K562 (cell line): ENCODE results near the gene TSPAN18. TPM values are rescaled to one million over a fixed set of nuclear protein-coding genes. Genes with fewer than 3 reads are reported as not detected.

Source experiments
- ATAC-seq: fragments of 200-7000 bp; cut with Tn5 transposase; 3 replicates; pipeline ENCODE4 v1.9.1; 2020; ENCODE audit warnings: moderate library complexity
- BruUV-seq: library from RNA; stranded (reverse); fragments of 400-500 nt; replicated peaks from 2 replicates; lab custom pipeline; 2021; lab: Mats Ljungman, UMichigan
- CTCF ChIA-PET: fragments of 300-600 bp; formaldehyde crosslinking; extraction: SDS; loops from one replicate; lab custom pipeline; 2021; ENCODE audit warnings: low intra/inter-chr PET ratio; lab: Yijun Ruan, JAX
- POLR2A ChIA-PET: fragments of 300-600, 350-650 bp; sonication (Branson Sonifier 250); formaldehyde crosslinking; extraction: SDS; loops from one replicate; lab custom pipeline; 2021; ENCODE audit warnings: antibody characterized with exemption, inconsistent platforms; lab: Yijun Ruan, JAX
- DNase-seq, 4 experiments: peaks; one replicate each; pipeline versions ENCODE4 v3.0.0 to v3.0.0-alpha.2; 2011 to 2018; ENCODE audit warnings: low spot score in 3 of 4, mixed read lengths in 3 of 4; ENCODE audit errors: extremely low read depth in 1 of 4
- FAIRE-seq: peaks from 2 replicates; lab custom pipeline; 2011; peaks lifted over from hg19 to GRCh38; lab: Jason Lieb, UNC
- H2AFZ ChIP-seq: 2 replicates; pipeline ENCODE4 v1.6.0; 2011; ENCODE audit warnings: low read depth, low read length, control low read depth, inconsistent platforms
- H3K27ac ChIP-seq: fragments of 200-600 bp; 3 replicates; pipeline ENCODE4 v1.8.0; 2011; ENCODE audit warnings: low read depth, mild to moderate bottlenecking, control low read depth, inconsistent platforms, low read length, moderate library complexity, mixed read lengths; ENCODE audit errors: extremely low read depth
- H3K27me3 ChIP-seq, 2 experiments: fragments of 300-600 bp in 1 of 2; 2 replicates in 1 of 2; 3 replicates in 1 of 2; pipeline versions ENCODE4 v1.6.0 to v1.8.0; 2011; ENCODE audit warnings: inconsistent platforms in 2 of 2, low read length in 2 of 2, mild to moderate bottlenecking in 1 of 2, mixed read lengths in 1 of 2, moderate library complexity in 1 of 2; ENCODE audit not compliant: control insufficient read depth in 2 of 2, insufficient read depth in 2 of 2
- H3K36me3 ChIP-seq: fragments of 300-600 bp; 3 replicates; pipeline ENCODE4 v1.8.0; 2011; ENCODE audit warnings: mild to moderate bottlenecking, low read length, inconsistent platforms; ENCODE audit not compliant: control insufficient read depth, insufficient read depth
- H3K4me1 ChIP-seq, 2 experiments: fragments of 200-600 bp in 1 of 2; replicated peaks in 1 of 2; 2 replicates in 1 of 2; 3 replicates in 1 of 2; pipeline versions ENCODE4 v1.5.1 to v1.8.0; 2011; ENCODE audit warnings: inconsistent platforms in 2 of 2, low read length in 2 of 2, mild to moderate bottlenecking in 1 of 2, mixed read lengths in 1 of 2, moderate library complexity in 1 of 2; ENCODE audit not compliant: control insufficient read depth in 2 of 2, insufficient read depth in 2 of 2
- H3K4me2 ChIP-seq: 2 replicates; pipeline ENCODE4 v1.6.1; 2011; ENCODE audit warnings: low read length, control low read depth, inconsistent platforms, mixed read lengths; ENCODE audit not compliant: insufficient read depth
- H3K4me3 ChIP-seq: fragments of 200-600 bp; sonication (generic), shearing (Covaris generic); 2 replicates; pipeline ENCODE4 v1.5.1; 2016; ENCODE audit warnings: control low read depth, inconsistent platforms
- H3K79me2 ChIP-seq: fragments of 200-600 bp; 3 replicates; pipeline ENCODE4 v1.8.0; 2011; ENCODE audit warnings: low read length, inconsistent platforms; ENCODE audit not compliant: control insufficient read depth, insufficient read depth
- H3K9ac ChIP-seq, 2 experiments: 2 replicates each; pipeline versions ENCODE4 v1.6.0 to v1.6.1; 2011; ENCODE audit warnings: low read depth in 2 of 2, low read length in 2 of 2, control low read depth in 1 of 2, inconsistent platforms in 1 of 2, mild to moderate bottlenecking in 1 of 2, mixed read lengths in 1 of 2; ENCODE audit not compliant: insufficient read depth in 1 of 2
- H3K9me1 ChIP-seq: one replicate; pipeline ENCODE4 v1.6.0; 2011; ENCODE audit warnings: inconsistent platforms, mild to moderate bottlenecking, low read length, moderate library complexity; ENCODE audit not compliant: control insufficient read depth, insufficient read depth
- H3K9me3 ChIP-seq: replicated peaks from 2 replicates; pipeline ENCODE4 v1.5.1; 2011; ENCODE audit warnings: low read depth, low read length, inconsistent platforms; ENCODE audit not compliant: control insufficient read depth, insufficient read depth
- H4K20me1 ChIP-seq: replicated peaks from 2 replicates; pipeline ENCODE4 v1.6.1; 2011; ENCODE audit warnings: low read length, inconsistent platforms, mixed read lengths; ENCODE audit not compliant: control insufficient read depth, insufficient read depth
- CBX1 ChIP-seq: sonication (generic); IDR thresholded peaks from 2 replicates; pipeline ENCODE4 v1.6.1; 2016; ENCODE audit warnings: antibody characterized with exemption, low read depth, mild to moderate bottlenecking
- MED1 ChIP-seq: sonication (generic); formaldehyde crosslinking; IDR thresholded peaks from 2 replicates; pipeline ENCODE4 v1.8.1; 2023; ENCODE audit warnings: missing genetic modification reagents, borderline replicate concordance
- RUNX1 ChIP-seq: sonication (generic); IDR thresholded peaks from 2 replicates; pipeline ENCODE4 v1.6.1; 2016; ENCODE audit warnings: antibody characterized with exemption, low read depth
- SRSF1 ChIP-seq: fragments of 200-400 bp; formaldehyde crosslinking; IDR thresholded peaks from 2 replicates; pipeline ENCODE4 v1.6.1; 2017; ENCODE audit warnings: mild to moderate bottlenecking, low read depth, low read length, moderate library complexity
- TCF7 ChIP-seq: sonication (generic); IDR thresholded peaks from 2 replicates; pipeline ENCODE4 v1.6.1; 2016; ENCODE audit warnings: antibody characterized with exemption, borderline replicate concordance
- ZNF24 ChIP-seq: fragments of 450-650 bp; IDR thresholded peaks from 2 replicates; pipeline ENCODE4 v1.6.1; 2016
- ZNF324 ChIP-seq: fragments of 250-450 bp; sonication (Bioruptor Pico); IDR thresholded peaks from 2 replicates; pipeline ENCODE4 v1.4.0; 2020; ENCODE audit warnings: mild to moderate bottlenecking
- WGBS: fragments of 100-300 bp; shearing (Covaris generic); methylation state at CpG from one replicate; pipeline ENCODE4 v1.1.6; 2016; ENCODE audit warnings: low coverage, mixed read lengths; ENCODE audit not compliant: insufficient coverage; ENCODE audit errors: missing lambda C conversion rate; 5-methylcytosine and 5-hydroxymethylcytosine counted together
- in situ Hi-C: fragments of 300-500 bp; cut with MboI; formaldehyde crosslinking; loops from 4 replicates; pipeline ENCODE4 v1.15.0; 2018; ENCODE audit warnings: inconsistent platforms, mixed read lengths
- intact Hi-C: fragments of 100-400 bp; cut with micrococcal nuclease; formaldehyde crosslinking; loops from 2 replicates; pipeline ENCODE4 v1.14.2; 2022
- polyA plus RNA-seq, 8 experiments: library from polyadenylated mRNA; depleted of rRNA in 4 of 8; stranded (reverse) in 5 of 8; unstranded in 3 of 8; fragments of >200 nt; fragmentation: Nextera tagmentation in 2 of 8; fragmentation: Illumina TruSeq in 1 of 8; extraction: Ambion mirVana in 2 of 8; extraction: Trizol in 1 of 8; gene quantifications; 2 replicates each; pipeline versions ENCODE4 v1.2.1 to v1.2.3, GENCODE V29; 2011 to 2014; ENCODE audit warnings: inconsistent platforms in 1 of 8, missing spikeins in 1 of 8
- total RNA-seq, 7 experiments: library from RNA; depleted of rRNA in 6 of 7; stranded (reverse); fragments of >200 nt in 6 of 7; fragmentation: Illumina TruSeq in 2 of 7; extraction: Trizol in 2 of 7; gene quantifications; 2 replicates each; pipeline versions ENCODE4 v1.2.1 to v1.2.3, GENCODE V29; 2011 to 2021; ENCODE audit warnings: low replicate concordance in 1 of 7
- TF ChIP-seq, protein P1 (sequence below): fragments of 250-450 bp; sonication (Bioruptor Pico); IDR thresholded peaks from 2 replicates; pipeline ENCODE4 v1.4.0; 2020; ENCODE audit warnings: borderline replicate concordance

TSPAN18 gene
- total and polyA plus RNA-seq, 9 of the 15 experiments (the other 6 are each of a cell fraction or from before 2014, with no cell fraction given) = 0.17 to 0.35 (median 0.22) TPM; not detected in 4

DNA sequence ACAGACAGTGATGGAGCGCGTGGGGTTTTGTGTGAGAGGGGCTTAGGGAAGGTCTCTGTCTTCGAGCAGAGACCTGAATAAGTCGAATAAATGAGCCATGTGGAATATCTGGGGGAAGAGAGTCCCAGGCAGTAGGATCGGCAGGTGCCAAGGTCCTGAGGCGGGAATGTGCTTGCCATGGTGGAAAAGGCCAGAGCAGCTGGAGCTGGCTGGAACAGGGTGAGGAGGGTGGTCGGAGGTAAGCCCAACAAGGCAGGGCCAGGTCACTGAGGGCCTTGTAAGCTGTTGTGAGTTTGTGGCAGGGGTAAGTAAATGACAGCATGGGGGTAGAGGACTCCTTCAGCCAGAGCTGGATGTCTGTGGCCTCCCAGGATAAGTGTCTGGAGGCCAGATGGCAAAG lies 152.7 kb downstream of the TSPAN18 start:
- in situ Hi-C loops (no loop called here), intact Hi-C loops (no loop called here)
- Histone ChIP-seq H4K20me1 (no peaks in the 10 kb centered on the region; the same call in 1 of the 2 replicates), H3K27me3 (peaks cover 20 to 91% of the 10 kb centered on the region in 2 experiments), H3K9me1 (no peaks in the 10 kb centered on the region), H3K4me3 (no peak overlapping the region), H3K27ac (no peak overlapping the region), H3K9me3 (no peaks in the 10 kb centered on the region), H3K9ac (no peak overlapping the region), H3K4me2 (no peak overlapping the region), H3K36me3 (no peaks in the 10 kb centered on the region), H3K4me1 (peaks cover 0 to 3% of the 10 kb centered on the region in 2 experiments; a peak in 1 of 5 replicates), H3K79me2 (no peaks in the 10 kb centered on the region), H2AFZ (no peak overlapping the region)
- FAIRE-seq (no peak), DNase-seq (no peak), ATAC-seq (no peak)
- WGBS = 12% methylated on average over 7 of the region's 7 CpGs
- ChIA-PET POLR2A (interaction anchor here (0.6 to 0.8 kb wide), 2 partner anchors 9 to 406 kb away, joined by 3 to 6 read pairs; no protein-coding TSS in a partner anchor), CTCF (no interaction called here)
- no peak for TF ChIP-seq SRSF1
- no peak for TF ChIP-seq CBX1
- no peak for TF ChIP-seq TCF7
- no peak for TF ChIP-seq MED1 (CRISPR knock-in tag)
- TF ChIP-seq ZNF324 (CRISPR knock-in tag) = no peak
- TF ChIP-seq ZNF24 = no peak
- TF ChIP-seq, protein P1, sequence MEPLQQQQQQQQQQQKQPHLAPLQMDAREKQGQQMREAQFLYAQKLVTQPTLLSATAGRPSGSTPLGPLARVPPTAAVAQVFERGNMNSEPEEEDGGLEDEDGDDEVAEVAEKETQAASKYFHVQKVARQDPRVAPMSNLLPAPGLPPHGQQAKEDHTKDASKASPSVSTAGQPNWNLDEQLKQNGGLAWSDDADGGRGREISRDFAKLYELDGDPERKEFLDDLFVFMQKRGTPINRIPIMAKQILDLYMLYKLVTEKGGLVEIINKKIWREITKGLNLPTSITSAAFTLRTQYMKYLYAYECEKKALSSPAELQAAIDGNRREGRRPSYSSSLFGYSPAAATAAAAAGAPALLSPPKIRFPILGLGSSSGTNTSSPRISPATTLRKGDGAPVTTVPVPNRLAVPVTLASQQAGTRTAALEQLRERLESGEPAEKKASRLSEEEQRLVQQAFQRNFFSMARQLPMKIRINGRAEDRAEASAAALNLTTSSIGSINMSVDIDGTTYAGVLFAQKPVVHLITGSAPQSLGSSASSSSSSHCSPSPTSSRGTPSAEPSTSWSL (CRISPR knock-in tag) = no peak
- TF ChIP-seq RUNX1 = no peak
- no TSS peak for BruUV-seq
